ENCODE measurements around the gene FAR2.

The FAR2 gene

GRCh38 chr12:29200586-29200985, 51.5 kb downstream of the FAR2 start:
- CTCF ChIA-PET, result no interaction called here

GRCh38 chr12:29201296-29201695, 52.2 kb downstream of the FAR2 start:
- H3K4me3 ChIP-seq (ENCODE audit: low read depth, low read length), result no peak overlapping the region
- ChIA-PET CTCF (no interaction called here), POLR2A (no interaction called here)
- no peaks in the 10 kb centered on the region for H3K36me3 ChIP-seq (ENCODE audit: control insufficient read depth in 2 of 2, insufficient read depth in 1 of 2, low read length in 2 of 2)
- no peaks in the 10 kb centered on the region for H3K9me3 ChIP-seq (ENCODE audit: control insufficient read depth, insufficient read depth, low read depth, low read length)
- TF ChIP-seq ZNF677 (tag by site-specific recombination; IDR thresholded peaks at IDR 0.05) (no peak), ZNF558 (tag by site-specific recombination; IDR thresholded peaks at IDR 0.05) (no peak), ZNF768 (tag by site-specific recombination; IDR thresholded peaks at IDR 0.05) (no peak), ZNF37A (tag by site-specific recombination; IDR thresholded peaks at IDR 0.05) (no peak), ZNF48 (tag by site-specific recombination; IDR thresholded peaks at IDR 0.05) (no peak), ZNF621 (tag by site-specific recombination; IDR thresholded peaks at IDR 0.05) (no peak), ZNF324 (tag by site-specific recombination; IDR thresholded peaks at IDR 0.05) (no peak), ZNF561 (tag by site-specific recombination; IDR thresholded peaks at IDR 0.05; ENCODE audit: borderline replicate concordance) (no peak), ZNF404 (tag by site-specific recombination; IDR thresholded peaks at IDR 0.05) (no peak), ZBTB1 (tag by site-specific recombination; IDR thresholded peaks at IDR 0.05) (no peak), SCRT1 (tag by site-specific recombination; IDR thresholded peaks at IDR 0.05; ENCODE audit: borderline replicate concordance) (no peak), ZNF830 (tag by site-specific recombination; IDR thresholded peaks at IDR 0.05; ENCODE audit: low read depth) (no peak), ZNF202 (tag by site-specific recombination; IDR thresholded peaks at IDR 0.05; ENCODE audit: borderline replicate concordance) (no peak), ZFP41 (tag by site-specific recombination; IDR thresholded peaks at IDR 0.05; ENCODE audit: borderline replicate concordance) (no peak), ZNF629 (tag by site-specific recombination; IDR thresholded peaks at IDR 0.05) (no peak), ZSCAN23 (tag by site-specific recombination; IDR thresholded peaks at IDR 0.05) (no peak)
- H3K4me1 ChIP-seq (ENCODE audit: control insufficient read depth, insufficient read depth, low read length), result no peaks in the 10 kb centered on the region
- H3K27ac ChIP-seq (ENCODE audit: extremely low read depth, low read depth, low read length), result no peak overlapping the region

More at GRCh38 chr12:29200586-29200985, 51.5 kb downstream of the FAR2 start:
- H3K4me3 ChIP-seq (ENCODE audit: low read depth, low read length), result no peak overlapping the region
- no peaks in the 10 kb centered on the region for H3K36me3 ChIP-seq (ENCODE audit: control insufficient read depth in 2 of 2, insufficient read depth in 1 of 2, low read length in 2 of 2)
- H3K27ac ChIP-seq (ENCODE audit: extremely low read depth, low read depth, low read length), result no peak overlapping the region
- POLR2A ChIA-PET, result no interaction called here
- TF ChIP-seq MEIS1 (CRISPR knock-in tag; IDR thresholded peaks at IDR 0.05; ENCODE audit: borderline replicate concordance), result no peak
- TF ChIP-seq SETDB1 (IDR thresholded peaks at IDR 0.05; ENCODE audit: insufficient read length, low read length), result peak; percentile 17
- no peak for TF ChIP-seq SCRT2 (tag by site-specific recombination; IDR thresholded peaks at IDR 0.05)
- TF ChIP-seq OVOL3 (tag by site-specific recombination; IDR thresholded peaks at IDR 0.05), result no peak
- TF ChIP-seq ZNF248 (tag by site-specific recombination; IDR thresholded peaks at IDR 0.05), result no peak
- TF ChIP-seq ZNF133 (tag by site-specific recombination; IDR thresholded peaks at IDR 0.05), result no peak
- no peak for TF ChIP-seq ZSCAN23 (tag by site-specific recombination; IDR thresholded peaks at IDR 0.05)
- peak; percentile 65; the same call in 1 of the 2 replicates for TF ChIP-seq TCF7L2 (IDR thresholded peaks at IDR 0.05; ENCODE audit: borderline replicate concordance, low read depth, low read length)
- no peak for TF ChIP-seq ZNF624 (tag by site-specific recombination; IDR thresholded peaks at IDR 0.05)
- TF ChIP-seq ZIC2 (tag by site-specific recombination; IDR thresholded peaks at IDR 0.05), result 0 out of 2 replicates have a peak, but pooled peaks have one; percentile 14
- no peak for TF ChIP-seq IKZF3 (tag by site-specific recombination; IDR thresholded peaks at IDR 0.05)
- no peak for TF ChIP-seq ZNF157 (tag by site-specific recombination; IDR thresholded peaks at IDR 0.05)
- no peaks in the 10 kb centered on the region for H3K9me3 ChIP-seq (ENCODE audit: control insufficient read depth, insufficient read depth, low read depth, low read length)
- no peaks in the 10 kb centered on the region for H3K4me1 ChIP-seq (ENCODE audit: control insufficient read depth, insufficient read depth, low read length)

GRCh38 chr12:29201746-29202145, 52.7 kb downstream of the FAR2 start:
- Histone ChIP-seq H3K4me3 (ENCODE audit: low read depth, low read length) (no peak overlapping the region), H3K27ac (ENCODE audit: extremely low read depth, low read depth, low read length) (no peak overlapping the region), H3K36me3 (ENCODE audit: control insufficient read depth in 2 of 2, insufficient read depth in 1 of 2, low read length in 2 of 2) (no peaks in the 10 kb centered on the region), H3K4me1 (ENCODE audit: control insufficient read depth, insufficient read depth, low read length) (no peaks in the 10 kb centered on the region), H3K9me3 (ENCODE audit: control insufficient read depth, insufficient read depth, low read depth, low read length) (no peaks in the 10 kb centered on the region)
- CTCF ChIA-PET, result no interaction called here
- POLR2A ChIA-PET, result no interaction called here
- TF ChIP-seq SP3 (tag by site-specific recombination; IDR thresholded peaks at IDR 0.05) (no peak), SALL2 (tag by site-specific recombination; IDR thresholded peaks at IDR 0.05; ENCODE audit: borderline replicate concordance) (no peak), ZNF777 (tag by site-specific recombination; IDR thresholded peaks at IDR 0.05; ENCODE audit: borderline replicate concordance) (no peak), ZNF138 (tag by site-specific recombination; IDR thresholded peaks at IDR 0.05; ENCODE audit: borderline replicate concordance) (no peak), ZNF571 (tag by site-specific recombination; IDR thresholded peaks at IDR 0.05) (no peak), ZNF155 (tag by site-specific recombination; IDR thresholded peaks at IDR 0.05) (no peak)
